ENCODE measurements around the gene ROPN1.
"Not testable (repeated sequence)": the region's sequence is repeated elsewhere in the genome, so short reads cannot be mapped to it uniquely, and the experiment has no call there.

The ROPN1 gene

GRCh38 chr3:124026516-124026915 lies 34.6 kb upstream of the ROPN1 start:
- Histone ChIP-seq H3K27me3 (ENCODE audit: insufficient read depth, low read length, poor library complexity) (no peaks in the 10 kb centered on the region), H4K20me1 (ENCODE audit: insufficient read depth, low read length) (no peaks in the 10 kb centered on the region), H3K79me2 (ENCODE audit: insufficient read depth, low read length) (no peaks in the 10 kb centered on the region), H3K27ac (ENCODE audit: low read length) (no peak overlapping the region), H2AFZ (ENCODE audit: low read depth, low read length) (no peak overlapping the region), H3K9me3 (ENCODE audit: insufficient read depth, low read length, severe bottlenecking) (no peaks in the 10 kb centered on the region), H3K4me1 (ENCODE audit: insufficient read depth, low read length) (no peaks in the 10 kb centered on the region), H3K36me3 (ENCODE audit: insufficient read depth, low read length) (no peaks in the 10 kb centered on the region), H3K4me3 (ENCODE audit: low read depth in 1 of 2, low read length in 2 of 2) (no peak overlapping the region), H3K9ac (ENCODE audit: low read depth, low read length) (no peak overlapping the region), H3K4me2 (ENCODE audit: insufficient read depth, low read length) (no peak overlapping the region)
- TF ChIP-seq EZH2 (IDR thresholded peaks at IDR 0.05; ENCODE audit: borderline replicate concordance, low read depth, low read length, severe bottlenecking) = no peak
- TF ChIP-seq CTCF (IDR thresholded peaks at IDR 0.05; ENCODE audit: borderline replicate concordance, extremely low read depth, low read length, poor library complexity, severe bottlenecking) = no peak
- ATAC-seq (ENCODE audit: insufficient read depth, low read depth) = no peak
- no peak for DNase-seq

GRCh38 chr3:124023531-124023930 lies 31.6 kb upstream of the ROPN1 start:
- ATAC-seq (ENCODE audit: insufficient read depth, low read depth); H3K36me3 ChIP-seq (ENCODE audit: insufficient read depth, low read length); H3K27ac ChIP-seq (ENCODE audit: low read length); DNase-seq; H3K9me3 ChIP-seq (ENCODE audit: insufficient read depth, low read length, severe bottlenecking); H2AFZ ChIP-seq (ENCODE audit: low read depth, low read length); H3K4me2 ChIP-seq (ENCODE audit: insufficient read depth, low read length); H3K4me3 ChIP-seq (ENCODE audit: low read depth in 1 of 2, low read length in 2 of 2); H4K20me1 ChIP-seq (ENCODE audit: insufficient read depth, low read length); H3K79me2 ChIP-seq (ENCODE audit: insufficient read depth, low read length); H3K4me1 ChIP-seq (ENCODE audit: insufficient read depth, low read length); H3K27me3 ChIP-seq (ENCODE audit: insufficient read depth, low read length, poor library complexity); H3K9ac ChIP-seq (ENCODE audit: low read depth, low read length): not testable (repeated sequence)

- no peaks in the 10 kb centered on the region for H4K20me1 ChIP-seq (ENCODE audit: insufficient read depth, low read length)
- H3K9ac ChIP-seq (ENCODE audit: low read depth, low read length) = no peak overlapping the region
- ATAC-seq (ENCODE audit: insufficient read depth, low read depth) (no peak), DNase-seq (no peak)
- no peak overlapping the region for H3K4me2 ChIP-seq (ENCODE audit: insufficient read depth, low read length)
- H3K4me3 ChIP-seq (ENCODE audit: low read depth in 1 of 2, low read length in 2 of 2) = no peak overlapping the region
- H3K9me3 ChIP-seq (ENCODE audit: insufficient read depth, low read length, severe bottlenecking) = no peaks in the 10 kb centered on the region
- H3K79me2 ChIP-seq (ENCODE audit: insufficient read depth, low read length) = no peaks in the 10 kb centered on the region
- no peak overlapping the region for H2AFZ ChIP-seq (ENCODE audit: low read depth, low read length)
- TF ChIP-seq EZH2 (IDR thresholded peaks at IDR 0.05; ENCODE audit: borderline replicate concordance, low read depth, low read length, severe bottlenecking) (no peak), CTCF (IDR thresholded peaks at IDR 0.05; ENCODE audit: borderline replicate concordance, extremely low read depth, low read length, poor library complexity, severe bottlenecking) (no peak)
- no peaks in the 10 kb centered on the region for H3K4me1 ChIP-seq (ENCODE audit: insufficient read depth, low read length)
- no peak overlapping the region for H3K27ac ChIP-seq (ENCODE audit: low read length)
- peaks cover 9% of the 10 kb centered on the region for H3K27me3 ChIP-seq (ENCODE audit: insufficient read depth, low read length, poor library complexity)
- no peaks in the 10 kb centered on the region for H3K36me3 ChIP-seq (ENCODE audit: insufficient read depth, low read length)
Measured at GRCh38 chr3:124019291-124019690, 27.4 kb upstream of the ROPN1 start.

- DNase-seq; H3K9ac ChIP-seq (ENCODE audit: low read depth, low read length); H3K4me2 ChIP-seq (ENCODE audit: insufficient read depth, low read length); H3K36me3 ChIP-seq (ENCODE audit: insufficient read depth, low read length); H3K4me1 ChIP-seq (ENCODE audit: insufficient read depth, low read length); H2AFZ ChIP-seq (ENCODE audit: low read depth, low read length); H4K20me1 ChIP-seq (ENCODE audit: insufficient read depth, low read length); ATAC-seq (ENCODE audit: insufficient read depth, low read depth); H3K27ac ChIP-seq (ENCODE audit: low read length); H3K4me3 ChIP-seq (ENCODE audit: low read depth in 1 of 2, low read length in 2 of 2); H3K79me2 ChIP-seq (ENCODE audit: insufficient read depth, low read length); H3K9me3 ChIP-seq (ENCODE audit: insufficient read depth, low read length, severe bottlenecking); H3K27me3 ChIP-seq (ENCODE audit: insufficient read depth, low read length, poor library complexity): not testable (repeated sequence)
Measured at GRCh38 chr3:124017502-124017901, 25.6 kb upstream of the ROPN1 start.

GRCh38 chr3:124016483-124016882 lies 24.6 kb upstream of the ROPN1 start:
- not testable (repeated sequence) for DNase-seq; ATAC-seq (ENCODE audit: insufficient read depth, low read depth); H3K27me3 ChIP-seq (ENCODE audit: insufficient read depth, low read length, poor library complexity)

More at GRCh38 chr3:124016483-124016882, 24.6 kb upstream of the ROPN1 start:
- H3K79me2 ChIP-seq (ENCODE audit: insufficient read depth, low read length); H3K9me3 ChIP-seq (ENCODE audit: insufficient read depth, low read length, severe bottlenecking); H2AFZ ChIP-seq (ENCODE audit: low read depth, low read length); H3K4me2 ChIP-seq (ENCODE audit: insufficient read depth, low read length); H3K4me1 ChIP-seq (ENCODE audit: insufficient read depth, low read length); H3K9ac ChIP-seq (ENCODE audit: low read depth, low read length); H3K4me3 ChIP-seq (ENCODE audit: low read depth in 1 of 2, low read length in 2 of 2); H3K36me3 ChIP-seq (ENCODE audit: insufficient read depth, low read length); H4K20me1 ChIP-seq (ENCODE audit: insufficient read depth, low read length); H3K27ac ChIP-seq (ENCODE audit: low read length): not testable (repeated sequence)
